HEK293 (cell line): ENCODE results near the gene CBFB.

Experiments
- CTCF ChIA-PET: fragments of 350-600 bp; formaldehyde crosslinking; extraction: SDS; loops from one replicate; lab custom pipeline; 2021; ENCODE audit warnings: antibody characterized with exemption; lab: Yijun Ruan, JAX
- POLR2A ChIA-PET: fragments of 300-600 bp; formaldehyde crosslinking; extraction: SDS; loops from one replicate; lab custom pipeline; 2020; ENCODE audit warnings: antibody characterized with exemption, inconsistent platforms; lab: Yijun Ruan, JAX
- H3K27ac ChIP-seq: fragments of 200-500 bp; sonication (Bioruptor generic); 2 replicates; pipeline ENCODE4 v1.5.1; 2014; ENCODE audit warnings: low read depth, low read length, control low read depth, inconsistent platforms; ENCODE audit errors: extremely low read depth
- H3K36me3 ChIP-seq, 2 experiments: fragments of 200-500 bp in 1 of 2; sonication (Bioruptor generic) in 1 of 2; 1 replicate in 1 of 2; 2 replicates in 1 of 2; pipeline ENCODE4 v1.5.1; 2014 to 2017; ENCODE audit warnings: inconsistent platforms in 2 of 2, low read length in 2 of 2; ENCODE audit not compliant: control insufficient read depth in 2 of 2, insufficient read depth in 1 of 2
- H3K4me1 ChIP-seq: fragments of 200-500 bp; sonication (Bioruptor generic); 2 replicates; pipeline ENCODE4 v1.5.1; 2014; ENCODE audit warnings: mild to moderate bottlenecking, low read length, inconsistent platforms; ENCODE audit not compliant: control insufficient read depth, insufficient read depth
- H3K4me3 ChIP-seq: 2 replicates; pipeline ENCODE4 v1.5.1; 2011; ENCODE audit warnings: low read depth, mild to moderate bottlenecking, control low read depth, low read length, moderate library complexity
- H3K9me3 ChIP-seq: fragments of 200-500 bp; sonication (Bioruptor generic); 2 replicates; pipeline ENCODE4 v1.5.1; 2014; ENCODE audit warnings: low read depth, low read length, inconsistent platforms; ENCODE audit not compliant: control insufficient read depth, insufficient read depth
- CTCF ChIP-seq: fragments of 450-650 bp; formaldehyde crosslinking; IDR thresholded peaks from 2 replicates; pipeline ENCODE4 v1.5.1; 2016; ENCODE audit warnings: missing biosample characterization, missing genetic modification characterization
- KLF10 ChIP-seq: fragments of 450-650 bp; IDR thresholded peaks from 2 replicates; pipeline ENCODE4 v1.5.1; 2018; ENCODE audit warnings: missing biosample characterization, mild to moderate bottlenecking, missing genetic modification characterization
- KLF17 ChIP-seq: fragments of 450-650 bp; formaldehyde crosslinking; IDR thresholded peaks from 2 replicates; pipeline ENCODE4 v1.5.1; 2016; ENCODE audit warnings: missing biosample characterization, missing genetic modification characterization
- KLF7 ChIP-seq: fragments of 450-650 bp; formaldehyde crosslinking; IDR thresholded peaks from 2 replicates; pipeline ENCODE4 v1.5.1; 2016; ENCODE audit warnings: missing biosample characterization, missing genetic modification characterization, borderline replicate concordance
- SCRT2 ChIP-seq: fragments of 450-650 bp; formaldehyde crosslinking; IDR thresholded peaks from 2 replicates; pipeline ENCODE4 v1.5.1; 2016; ENCODE audit warnings: missing biosample characterization, missing genetic modification characterization
- SP2 ChIP-seq: fragments of 450-650 bp; formaldehyde crosslinking; IDR thresholded peaks from 2 replicates; pipeline ENCODE4 v1.5.1; 2016; ENCODE audit warnings: missing biosample characterization, missing genetic modification characterization
- YY1 ChIP-seq: fragments of 450-650 bp; formaldehyde crosslinking; IDR thresholded peaks from 2 replicates; pipeline ENCODE4 v1.5.1; 2018; ENCODE audit warnings: missing biosample characterization, missing genetic modification characterization
- ZFP37 ChIP-seq: fragments of 450-650 bp; formaldehyde crosslinking; IDR thresholded peaks from 2 replicates; pipeline ENCODE4 v1.5.1; 2016; ENCODE audit warnings: missing biosample characterization, missing genetic modification characterization
- ZFP41 ChIP-seq: fragments of 450-650 bp; formaldehyde crosslinking; IDR thresholded peaks from 2 replicates; pipeline ENCODE4 v1.5.1; 2016; ENCODE audit warnings: missing biosample characterization, missing genetic modification characterization, borderline replicate concordance
- ZFP69B ChIP-seq: fragments of 450-650 bp; formaldehyde crosslinking; IDR thresholded peaks from 2 replicates; pipeline ENCODE4 v1.5.1; 2016; ENCODE audit warnings: missing biosample characterization, missing genetic modification characterization
- ZNF10 ChIP-seq: fragments of 450-650 bp; formaldehyde crosslinking; IDR thresholded peaks from 2 replicates; pipeline ENCODE4 v1.5.1; 2017; ENCODE audit warnings: missing biosample characterization, missing genetic modification characterization
- ZNF138 ChIP-seq: fragments of 450-650 bp; formaldehyde crosslinking; IDR thresholded peaks from 2 replicates; pipeline ENCODE4 v1.5.1; 2016; ENCODE audit warnings: missing biosample characterization, missing genetic modification characterization, borderline replicate concordance
- ZNF248 ChIP-seq: fragments of 450-650 bp; formaldehyde crosslinking; IDR thresholded peaks from 2 replicates; pipeline ENCODE4 v1.5.1; 2017; ENCODE audit warnings: missing biosample characterization, missing genetic modification characterization
- ZNF311 ChIP-seq: fragments of 450-650 bp; formaldehyde crosslinking; IDR thresholded peaks from 2 replicates; pipeline ENCODE4 v1.5.1; 2017; ENCODE audit warnings: missing biosample characterization, missing genetic modification characterization, borderline replicate concordance
- ZNF366 ChIP-seq: fragments of 450-650 bp; formaldehyde crosslinking; conservative IDR thresholded peaks from 2 replicates; pipeline ENCODE4 v1.5.1; 2016; ENCODE audit warnings: missing biosample characterization, missing genetic modification characterization
- ZNF37A ChIP-seq: fragments of 450-650 bp; IDR thresholded peaks from 2 replicates; pipeline ENCODE4 v1.5.1; 2018; ENCODE audit warnings: missing biosample characterization, missing genetic modification characterization
- ZNF473 ChIP-seq: fragments of 450-650 bp; formaldehyde crosslinking; IDR thresholded peaks from 2 replicates; pipeline ENCODE4 v1.5.1; 2017; ENCODE audit warnings: missing biosample characterization, missing genetic modification characterization
- ZNF549 ChIP-seq: fragments of 450-650 bp; IDR thresholded peaks from 2 replicates; pipeline ENCODE4 v1.5.1; 2018; ENCODE audit warnings: missing biosample characterization, missing genetic modification characterization, mild to moderate bottlenecking, inconsistent platforms, moderate library complexity
- ZNF658 ChIP-seq: fragments of 450-650 bp; formaldehyde crosslinking; IDR thresholded peaks from 2 replicates; pipeline ENCODE4; 2016; ENCODE audit warnings: missing biosample characterization, missing genetic modification characterization
- ZNF664 ChIP-seq: fragments of 450-650 bp; formaldehyde crosslinking; IDR thresholded peaks from 2 replicates; pipeline ENCODE4 v1.5.1; 2016; ENCODE audit warnings: missing biosample characterization, missing genetic modification characterization
- ZNF777 ChIP-seq: fragments of 450-650 bp; formaldehyde crosslinking; IDR thresholded peaks from 2 replicates; pipeline ENCODE4 v1.5.1; 2017; ENCODE audit warnings: missing biosample characterization, missing genetic modification characterization, borderline replicate concordance
- ZNF791 ChIP-seq: fragments of 450-650 bp; formaldehyde crosslinking; IDR thresholded peaks from 2 replicates; pipeline ENCODE4 v1.5.1; 2016; ENCODE audit warnings: missing biosample characterization, missing genetic modification characterization
- TF ChIP-seq, protein P1 (sequence below): fragments of 450-650 bp; formaldehyde crosslinking; IDR thresholded peaks from 2 replicates; pipeline ENCODE4 v1.5.1; 2016; ENCODE audit warnings: missing biosample characterization, missing genetic modification characterization

The CBFB gene

DNA sequence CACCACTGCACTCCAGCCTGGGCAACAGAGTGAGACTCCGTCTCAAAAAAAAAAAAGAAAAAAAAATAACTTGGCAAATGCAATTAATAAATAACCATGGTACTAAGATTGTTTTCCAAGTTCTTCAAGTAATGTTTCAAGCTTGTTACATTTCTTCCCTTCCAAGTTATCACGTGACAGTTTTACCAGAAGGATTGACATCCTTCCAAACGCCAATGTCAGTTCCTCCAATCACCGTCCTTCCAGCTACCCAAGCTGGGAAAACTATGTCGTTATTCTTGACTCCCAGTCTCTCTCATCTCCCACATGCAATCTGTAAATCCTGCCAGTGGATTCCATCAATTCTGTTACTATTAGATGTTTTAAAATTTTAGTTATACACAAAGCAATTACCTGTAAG is 76.9 kb downstream of the CBFB start (continued):
- TF ChIP-seq, protein P1, sequence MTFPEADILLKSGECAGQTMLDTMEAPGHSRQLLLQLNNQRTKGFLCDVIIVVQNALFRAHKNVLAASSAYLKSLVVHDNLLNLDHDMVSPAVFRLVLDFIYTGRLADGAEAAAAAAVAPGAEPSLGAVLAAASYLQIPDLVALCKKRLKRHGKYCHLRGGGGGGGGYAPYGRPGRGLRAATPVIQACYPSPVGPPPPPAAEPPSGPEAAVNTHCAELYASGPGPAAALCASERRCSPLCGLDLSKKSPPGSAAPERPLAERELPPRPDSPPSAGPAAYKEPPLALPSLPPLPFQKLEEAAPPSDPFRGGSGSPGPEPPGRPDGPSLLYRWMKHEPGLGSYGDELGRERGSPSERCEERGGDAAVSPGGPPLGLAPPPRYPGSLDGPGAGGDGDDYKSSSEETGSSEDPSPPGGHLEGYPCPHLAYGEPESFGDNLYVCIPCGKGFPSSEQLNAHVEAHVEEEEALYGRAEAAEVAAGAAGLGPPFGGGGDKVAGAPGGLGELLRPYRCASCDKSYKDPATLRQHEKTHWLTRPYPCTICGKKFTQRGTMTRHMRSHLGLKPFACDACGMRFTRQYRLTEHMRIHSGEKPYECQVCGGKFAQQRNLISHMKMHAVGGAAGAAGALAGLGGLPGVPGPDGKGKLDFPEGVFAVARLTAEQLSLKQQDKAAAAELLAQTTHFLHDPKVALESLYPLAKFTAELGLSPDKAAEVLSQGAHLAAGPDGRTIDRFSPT (tag by site-specific recombination), result no peak
- no peak for TF ChIP-seq ZFP37 (tag by site-specific recombination)
- no peak for TF ChIP-seq ZNF248 (tag by site-specific recombination)
- no peak for TF ChIP-seq SP2 (tag by site-specific recombination)
- no peak for TF ChIP-seq ZFP69B

- Histone ChIP-seq H3K9me3 (no peaks in the 10 kb centered on the region), H3K4me3 (no peak overlapping the region), H3K36me3 (peaks cover 0 to 18% of the 10 kb centered on the region in 2 experiments; a peak in 2 of 3 replicates), H3K4me1 (peaks cover 3% of the 10 kb centered on the region; the same call in 1 of the 2 replicates), H3K27ac (no peak overlapping the region)
- CTCF ChIA-PET, result interaction anchor here (0.5 to 0.6 kb wide), 2 partner anchors 61 to 71 kb away, joined by 3 to 4 read pairs; no protein-coding TSS in a partner anchor
- POLR2A ChIA-PET, result no interaction called here
- TF ChIP-seq KLF7 (tag by site-specific recombination) (no peak), ZNF366 (tag by site-specific recombination) (0 out of 2 replicates have a peak, but pooled peaks have one; percentile 13), KLF10 (tag by site-specific recombination) (no peak), CTCF (tag by site-specific recombination) (no peak), ZNF658 (tag by site-specific recombination) (no peak)
These were observed 79.5 kb downstream of the CBFB start for GRCh38 chr16:67108489-67108888.

DNA sequence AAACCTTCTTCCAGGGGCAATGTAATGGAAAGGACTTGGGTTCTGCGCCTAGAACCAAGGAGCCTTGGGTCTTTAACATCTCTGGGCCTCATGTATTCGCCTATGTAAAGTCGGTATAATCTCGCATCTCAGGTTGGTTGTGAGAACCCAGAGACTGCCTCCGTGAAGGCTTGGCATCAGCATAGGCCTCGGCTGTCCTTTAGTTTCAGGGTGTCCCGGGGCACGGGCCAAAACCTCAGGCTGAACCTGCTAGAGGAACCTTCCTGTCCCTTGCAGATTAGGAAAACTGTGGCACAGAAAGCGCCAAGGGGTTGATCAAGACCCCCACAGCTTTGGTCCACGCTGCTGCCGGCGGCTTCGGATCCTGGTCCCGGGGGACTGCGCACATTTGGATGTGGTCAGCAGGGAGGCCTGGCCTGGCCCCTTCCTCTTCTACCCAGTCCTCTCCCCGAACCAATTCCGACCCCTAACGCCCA is 80.0 kb downstream of the CBFB start:
- ChIA-PET CTCF (interaction anchor here (0.6 to 1.9 kb wide), 2 partner anchors 46 to 72 kb away, joined by 4 to 9 read pairs; no protein-coding TSS in a partner anchor), POLR2A (no interaction called here)
- Histone ChIP-seq H3K36me3 (peaks cover 0 to 21% of the 10 kb centered on the region in 2 experiments; a peak in 2 of 3 replicates), H3K4me1 (peaks cover 3% of the 10 kb centered on the region; the same call in 1 of the 2 replicates), H3K4me3 (peak overlapping the region; percentile 50; the same call in 1 of the 2 replicates), H3K9me3 (no peaks in the 10 kb centered on the region), H3K27ac (no peak overlapping the region)
- no peak for TF ChIP-seq ZNF664 (tag by site-specific recombination)
- TF ChIP-seq ZNF791 (tag by site-specific recombination), result no peak
- TF ChIP-seq SCRT2, result no peak
- no peak for TF ChIP-seq ZNF777 (tag by site-specific recombination)
- TF ChIP-seq YY1 (tag by site-specific recombination), result no peak
- TF ChIP-seq ZNF473 (tag by site-specific recombination), result no peak
- no peak for TF ChIP-seq KLF17 (tag by site-specific recombination)
- TF ChIP-seq ZNF311 (tag by site-specific recombination), result no peak
- TF ChIP-seq ZNF549 (tag by site-specific recombination), result no peak
- no peak for TF ChIP-seq ZNF138
- TF ChIP-seq ZFP41 (tag by site-specific recombination), result no peak
- TF ChIP-seq ZNF37A (tag by site-specific recombination), result no peak
- TF ChIP-seq ZNF10 (tag by site-specific recombination), result no peak
